ENCODE results near the gene POC1A.

DNA sequence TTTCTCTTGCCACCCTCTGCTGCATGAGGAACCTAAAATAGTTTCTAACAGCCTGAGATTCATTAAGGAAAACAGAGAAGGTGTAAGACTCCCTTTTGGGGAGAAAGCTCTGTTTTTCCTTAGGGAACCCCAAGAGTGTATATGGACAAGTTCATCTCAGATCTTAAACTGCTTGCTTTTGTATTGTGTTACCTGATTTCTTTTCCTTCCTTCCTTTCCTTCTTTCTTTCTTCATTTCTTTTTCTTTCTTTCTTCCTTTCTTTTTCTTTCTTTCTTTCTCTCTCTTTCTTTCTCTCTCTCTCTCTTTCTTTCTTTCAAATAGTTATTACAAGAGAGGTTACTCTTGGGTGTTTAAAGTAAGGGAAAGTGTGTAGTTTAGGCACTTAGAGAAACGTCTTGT lies 5.3 kb upstream of the POC1A start:
- TF ChIP-seq MYC (IDR thresholded peaks at IDR 0.05; ENCODE audit: low read depth, low read length) (no peak), MYC (CRISPR knock-in tag; IDR thresholded peaks at IDR 0.05; ENCODE audit: borderline replicate concordance, low read depth) (no peak), MTA3 (IDR thresholded peaks at IDR 0.05; ENCODE audit: borderline replicate concordance) (no peak), TAF1 (IDR thresholded peaks at IDR 0.05; ENCODE audit: control insufficient read depth, extremely low read depth, insufficient read depth, low read length, severe bottlenecking) (no peak), ZNF766 (CRISPR knock-in tag; conservative IDR thresholded peaks at IDR 0.05) (no peak), PCBP1 (IDR thresholded peaks at IDR 0.05; ENCODE audit: low read depth, low read length, poor library complexity, severe bottlenecking) (no peak), CHD1 (IDR thresholded peaks at IDR 0.05; ENCODE audit: low read length) (no peak), PHF8 (IDR thresholded peaks at IDR 0.05; ENCODE audit: borderline replicate concordance, low read length) (no peak), ZNF561 (CRISPR knock-in tag; conservative IDR thresholded peaks at IDR 0.05) (no peak), ZFX (CRISPR knock-in tag; IDR thresholded peaks at IDR 0.05) (no peak)
- TF ChIP-seq, protein P1, sequence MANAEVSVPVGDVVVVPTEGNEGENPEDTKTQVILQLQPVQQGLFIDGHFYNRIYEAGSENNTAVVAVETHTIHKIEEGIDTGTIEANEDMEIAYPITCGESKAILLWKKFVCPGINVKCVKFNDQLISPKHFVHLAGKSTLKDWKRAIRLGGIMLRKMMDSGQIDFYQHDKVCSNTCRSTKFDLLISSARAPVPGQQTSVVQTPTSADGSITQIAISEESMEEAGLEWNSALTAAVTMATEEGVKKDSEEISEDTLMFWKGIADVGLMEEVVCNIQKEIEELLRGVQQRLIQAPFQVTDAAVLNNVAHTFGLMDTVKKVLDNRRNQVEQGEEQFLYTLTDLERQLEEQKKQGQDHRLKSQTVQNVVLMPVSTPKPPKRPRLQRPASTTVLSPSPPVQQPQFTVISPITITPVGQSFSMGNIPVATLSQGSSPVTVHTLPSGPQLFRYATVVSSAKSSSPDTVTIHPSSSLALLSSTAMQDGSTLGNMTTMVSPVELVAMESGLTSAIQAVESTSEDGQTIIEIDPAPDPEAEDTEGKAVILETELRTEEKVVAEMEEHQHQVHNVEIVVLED (CRISPR knock-in tag; IDR thresholded peaks at IDR 0.05) = no peak
- TF ChIP-seq, protein P2, sequence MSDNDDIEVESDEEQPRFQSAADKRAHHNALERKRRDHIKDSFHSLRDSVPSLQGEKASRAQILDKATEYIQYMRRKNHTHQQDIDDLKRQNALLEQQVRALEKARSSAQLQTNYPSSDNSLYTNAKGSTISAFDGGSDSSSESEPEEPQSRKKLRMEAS (CRISPR knock-in tag; IDR thresholded peaks at IDR 0.05) = no peak
- TF ChIP-seq, protein P3, sequence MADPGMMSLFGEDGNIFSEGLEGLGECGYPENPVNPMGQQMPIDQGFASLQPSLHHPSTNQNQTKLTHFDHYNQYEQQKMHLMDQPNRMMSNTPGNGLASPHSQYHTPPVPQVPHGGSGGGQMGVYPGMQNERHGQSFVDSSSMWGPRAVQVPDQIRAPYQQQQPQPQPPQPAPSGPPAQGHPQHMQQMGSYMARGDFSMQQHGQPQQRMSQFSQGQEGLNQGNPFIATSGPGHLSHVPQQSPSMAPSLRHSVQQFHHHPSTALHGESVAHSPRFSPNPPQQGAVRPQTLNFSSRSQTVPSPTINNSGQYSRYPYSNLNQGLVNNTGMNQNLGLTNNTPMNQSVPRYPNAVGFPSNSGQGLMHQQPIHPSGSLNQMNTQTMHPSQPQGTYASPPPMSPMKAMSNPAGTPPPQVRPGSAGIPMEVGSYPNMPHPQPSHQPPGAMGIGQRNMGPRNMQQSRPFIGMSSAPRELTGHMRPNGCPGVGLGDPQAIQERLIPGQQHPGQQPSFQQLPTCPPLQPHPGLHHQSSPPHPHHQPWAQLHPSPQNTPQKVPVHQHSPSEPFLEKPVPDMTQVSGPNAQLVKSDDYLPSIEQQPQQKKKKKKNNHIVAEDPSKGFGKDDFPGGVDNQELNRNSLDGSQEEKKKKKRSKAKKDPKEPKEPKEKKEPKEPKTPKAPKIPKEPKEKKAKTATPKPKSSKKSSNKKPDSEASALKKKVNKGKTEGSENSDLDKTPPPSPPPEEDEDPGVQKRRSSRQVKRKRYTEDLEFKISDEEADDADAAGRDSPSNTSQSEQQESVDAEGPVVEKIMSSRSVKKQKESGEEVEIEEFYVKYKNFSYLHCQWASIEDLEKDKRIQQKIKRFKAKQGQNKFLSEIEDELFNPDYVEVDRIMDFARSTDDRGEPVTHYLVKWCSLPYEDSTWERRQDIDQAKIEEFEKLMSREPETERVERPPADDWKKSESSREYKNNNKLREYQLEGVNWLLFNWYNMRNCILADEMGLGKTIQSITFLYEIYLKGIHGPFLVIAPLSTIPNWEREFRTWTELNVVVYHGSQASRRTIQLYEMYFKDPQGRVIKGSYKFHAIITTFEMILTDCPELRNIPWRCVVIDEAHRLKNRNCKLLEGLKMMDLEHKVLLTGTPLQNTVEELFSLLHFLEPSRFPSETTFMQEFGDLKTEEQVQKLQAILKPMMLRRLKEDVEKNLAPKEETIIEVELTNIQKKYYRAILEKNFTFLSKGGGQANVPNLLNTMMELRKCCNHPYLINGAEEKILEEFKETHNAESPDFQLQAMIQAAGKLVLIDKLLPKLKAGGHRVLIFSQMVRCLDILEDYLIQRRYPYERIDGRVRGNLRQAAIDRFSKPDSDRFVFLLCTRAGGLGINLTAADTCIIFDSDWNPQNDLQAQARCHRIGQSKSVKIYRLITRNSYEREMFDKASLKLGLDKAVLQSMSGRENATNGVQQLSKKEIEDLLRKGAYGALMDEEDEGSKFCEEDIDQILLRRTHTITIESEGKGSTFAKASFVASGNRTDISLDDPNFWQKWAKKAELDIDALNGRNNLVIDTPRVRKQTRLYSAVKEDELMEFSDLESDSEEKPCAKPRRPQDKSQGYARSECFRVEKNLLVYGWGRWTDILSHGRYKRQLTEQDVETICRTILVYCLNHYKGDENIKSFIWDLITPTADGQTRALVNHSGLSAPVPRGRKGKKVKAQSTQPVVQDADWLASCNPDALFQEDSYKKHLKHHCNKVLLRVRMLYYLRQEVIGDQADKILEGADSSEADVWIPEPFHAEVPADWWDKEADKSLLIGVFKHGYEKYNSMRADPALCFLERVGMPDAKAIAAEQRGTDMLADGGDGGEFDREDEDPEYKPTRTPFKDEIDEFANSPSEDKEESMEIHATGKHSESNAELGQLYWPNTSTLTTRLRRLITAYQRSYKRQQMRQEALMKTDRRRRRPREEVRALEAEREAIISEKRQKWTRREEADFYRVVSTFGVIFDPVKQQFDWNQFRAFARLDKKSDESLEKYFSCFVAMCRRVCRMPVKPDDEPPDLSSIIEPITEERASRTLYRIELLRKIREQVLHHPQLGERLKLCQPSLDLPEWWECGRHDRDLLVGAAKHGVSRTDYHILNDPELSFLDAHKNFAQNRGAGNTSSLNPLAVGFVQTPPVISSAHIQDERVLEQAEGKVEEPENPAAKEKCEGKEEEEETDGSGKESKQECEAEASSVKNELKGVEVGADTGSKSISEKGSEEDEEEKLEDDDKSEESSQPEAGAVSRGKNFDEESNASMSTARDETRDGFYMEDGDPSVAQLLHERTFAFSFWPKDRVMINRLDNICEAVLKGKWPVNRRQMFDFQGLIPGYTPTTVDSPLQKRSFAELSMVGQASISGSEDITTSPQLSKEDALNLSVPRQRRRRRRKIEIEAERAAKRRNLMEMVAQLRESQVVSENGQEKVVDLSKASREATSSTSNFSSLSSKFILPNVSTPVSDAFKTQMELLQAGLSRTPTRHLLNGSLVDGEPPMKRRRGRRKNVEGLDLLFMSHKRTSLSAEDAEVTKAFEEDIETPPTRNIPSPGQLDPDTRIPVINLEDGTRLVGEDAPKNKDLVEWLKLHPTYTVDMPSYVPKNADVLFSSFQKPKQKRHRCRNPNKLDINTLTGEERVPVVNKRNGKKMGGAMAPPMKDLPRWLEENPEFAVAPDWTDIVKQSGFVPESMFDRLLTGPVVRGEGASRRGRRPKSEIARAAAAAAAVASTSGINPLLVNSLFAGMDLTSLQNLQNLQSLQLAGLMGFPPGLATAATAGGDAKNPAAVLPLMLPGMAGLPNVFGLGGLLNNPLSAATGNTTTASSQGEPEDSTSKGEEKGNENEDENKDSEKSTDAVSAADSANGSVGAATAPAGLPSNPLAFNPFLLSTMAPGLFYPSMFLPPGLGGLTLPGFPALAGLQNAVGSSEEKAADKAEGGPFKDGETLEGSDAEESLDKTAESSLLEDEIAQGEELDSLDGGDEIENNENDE (IDR thresholded peaks at IDR 0.05; ENCODE audit: low read depth, low read length) = no peak

Measured in K562 (cell line).